Breast epithelium (tissue), 3 donors: ENCODE measurements around the gene ELMOD3.
A peak's percentile ranks its signal among the peaks of the same experiment; 100 is the strongest.

Source experiments
- CTCF ChIP-seq, 3 donors: fragments of 450-650 bp; IDR thresholded peaks; one replicate each; pipeline ENCODE4 v1.5.1; 2016 to 2017; ENCODE audit warnings: antibody characterized with exemption in 3 of 3, mild to moderate bottlenecking in 3 of 3, moderate library complexity in 3 of 3
- POLR2A ChIP-seq: fragments of 450-650 bp; IDR thresholded peaks from one replicate; pipeline ENCODE4 v1.6.1; 2016; ENCODE audit warnings: antibody characterized with exemption, mild to moderate bottlenecking, moderate library complexity
- POLR2AphosphoS5 ChIP-seq, 3 donors: sonication (generic); formaldehyde crosslinking; IDR thresholded peaks; one replicate each; pipeline ENCODE4 v1.6.1; 2017; ENCODE audit warnings: antibody characterized with exemption in 3 of 3

- TF ChIP-seq CTCF (IDR thresholded peaks at IDR 0.05): peak; percentile 100
- TF ChIP-seq POLR2A: no peak
- peak; percentile 71 to 83 (median 75) for TF ChIP-seq POLR2AphosphoS5 (IDR thresholded peaks at IDR 0.05)
Observed at GRCh38 chr2:85420536-85421259, 66.1 kb downstream of the ELMOD3 start.
